K562 (cell line): ENCODE data around the gene CTSZ.

ENCODE experiments used
- EGR1 ChIP-seq: fragments of 450-650 bp; conservative IDR thresholded peaks from 2 replicates; pipeline ENCODE4 v1.6.1; 2017; ENCODE audit warnings: mild to moderate bottlenecking
- ELF1 ChIP-seq: fragments of 200-800 bp; sonication (Bioruptor generic); IDR thresholded peaks from 2 replicates; pipeline ENCODE4 v1.6.1; 2016; ENCODE audit warnings: missing genetic modification characterization, missing compliant biosample characterization
- GABPA ChIP-seq: fragments of 200-800 bp; sonication (Bioruptor generic); conservative IDR thresholded peaks from 2 replicates; pipeline ENCODE4 v1.6.1; 2016; ENCODE audit warnings: low read depth, missing genetic modification characterization, missing compliant biosample characterization
- HNRNPLL ChIP-seq: fragments of 200-400 bp; formaldehyde crosslinking; IDR thresholded peaks from 2 replicates; pipeline ENCODE4 v1.6.1; 2017; ENCODE audit warnings: low read length, low read depth, mild to moderate bottlenecking; ENCODE audit not compliant: poor library complexity, severe bottlenecking
- KLF16 ChIP-seq: IDR thresholded peaks from 2 replicates; pipeline ENCODE4 v1.6.1; 2016; ENCODE audit warnings: antibody characterized with exemption
- PHF8 ChIP-seq: fragments of 200-600 bp; sonication (generic); IDR thresholded peaks from 2 replicates; pipeline ENCODE4 v1.6.1; 2012; ENCODE audit warnings: mixed run types, mild to moderate bottlenecking, inconsistent platforms, low read length, moderate library complexity, borderline replicate concordance
- POLR2A ChIP-seq: fragments of 450-650 bp; conservative IDR thresholded peaks from 2 replicates; pipeline ENCODE4 v1.6.1; 2016
- POLR2AphosphoS5 ChIP-seq: IDR thresholded peaks from 2 replicates; pipeline ENCODE4 v1.6.1; 2011; ENCODE audit warnings: mild to moderate bottlenecking, low read depth, low read length, moderate library complexity; ENCODE audit not compliant: control insufficient read depth, insufficient read depth
- TF ChIP-seq, protein P1 (sequence below), 3 experiments: IDR thresholded peaks in 2 of 3; conservative IDR thresholded peaks in 1 of 3; 2 replicates each; pipeline ENCODE4 v1.5.1; 2011 to 2012; ENCODE audit warnings: low read length in 3 of 3, mild to moderate bottlenecking in 3 of 3, control low read depth in 2 of 3, improper control_type of control experiment in 1 of 3, inconsistent platforms in 1 of 3, low read depth in 1 of 3, mixed read lengths in 1 of 3, moderate library complexity in 1 of 3; ENCODE audit not compliant: insufficient read depth in 2 of 3
- TF ChIP-seq, protein P2 (sequence below): sonication (generic); formaldehyde crosslinking; IDR thresholded peaks from 2 replicates; pipeline ENCODE4 v1.8.0; 2022; ENCODE audit warnings: mild to moderate bottlenecking, low read depth, missing genetic modification reagents
- TF ChIP-seq, protein P3 (sequence below): fragments of 150-350 bp; IDR thresholded peaks from 2 replicates; pipeline ENCODE4 v1.6.1; 2014; ENCODE audit warnings: low read depth, mild to moderate bottlenecking, low read length, borderline replicate concordance
- TF ChIP-seq, protein P4 (sequence below), 2 experiments: fragments of 450-650 bp; formaldehyde crosslinking in 1 of 2; IDR thresholded peaks; 2 replicates each; pipeline versions ENCODE4 v1.4.0 to v1.6.1; 2014 to 2020; ENCODE audit warnings: mild to moderate bottlenecking in 2 of 2, borderline replicate concordance in 1 of 2, low read depth in 1 of 2
- TF ChIP-seq, protein P5 (sequence below): fragments of 450-650 bp; IDR thresholded peaks from 2 replicates; pipeline ENCODE4 v1.7.1; 2018; ENCODE audit warnings: mild to moderate bottlenecking, low read depth; ENCODE audit not compliant: partially characterized antibody

DNA sequence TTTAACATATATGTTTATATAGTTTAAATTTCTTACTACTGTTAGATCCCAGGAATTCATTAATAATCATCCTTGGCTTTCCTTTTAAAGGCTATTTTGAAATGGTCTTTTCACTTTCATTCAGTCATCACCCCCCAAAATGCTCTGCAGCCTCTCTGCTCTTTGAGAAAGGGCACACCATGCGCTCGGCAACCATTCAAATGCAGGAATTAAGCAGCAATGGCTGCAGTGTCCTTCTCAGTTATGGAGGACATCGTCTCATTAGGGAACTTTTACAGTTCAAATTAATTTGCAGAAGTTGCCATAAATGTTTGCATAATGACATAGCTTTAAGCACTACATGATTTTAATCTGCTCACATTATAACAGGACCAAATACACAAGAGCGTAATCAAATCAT lies 18.5 kb upstream of the CTSZ start:
- TF ChIP-seq, protein P1, sequence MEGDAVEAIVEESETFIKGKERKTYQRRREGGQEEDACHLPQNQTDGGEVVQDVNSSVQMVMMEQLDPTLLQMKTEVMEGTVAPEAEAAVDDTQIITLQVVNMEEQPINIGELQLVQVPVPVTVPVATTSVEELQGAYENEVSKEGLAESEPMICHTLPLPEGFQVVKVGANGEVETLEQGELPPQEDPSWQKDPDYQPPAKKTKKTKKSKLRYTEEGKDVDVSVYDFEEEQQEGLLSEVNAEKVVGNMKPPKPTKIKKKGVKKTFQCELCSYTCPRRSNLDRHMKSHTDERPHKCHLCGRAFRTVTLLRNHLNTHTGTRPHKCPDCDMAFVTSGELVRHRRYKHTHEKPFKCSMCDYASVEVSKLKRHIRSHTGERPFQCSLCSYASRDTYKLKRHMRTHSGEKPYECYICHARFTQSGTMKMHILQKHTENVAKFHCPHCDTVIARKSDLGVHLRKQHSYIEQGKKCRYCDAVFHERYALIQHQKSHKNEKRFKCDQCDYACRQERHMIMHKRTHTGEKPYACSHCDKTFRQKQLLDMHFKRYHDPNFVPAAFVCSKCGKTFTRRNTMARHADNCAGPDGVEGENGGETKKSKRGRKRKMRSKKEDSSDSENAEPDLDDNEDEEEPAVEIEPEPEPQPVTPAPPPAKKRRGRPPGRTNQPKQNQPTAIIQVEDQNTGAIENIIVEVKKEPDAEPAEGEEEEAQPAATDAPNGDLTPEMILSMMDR (IDR thresholded peaks at IDR 0.05 in 2 of 3, conservative IDR thresholded peaks at IDR 0.05 in 1 of 3; ENCODE audit: insufficient read depth in 2 of 3, low read depth in 1 of 3, low read length in 3 of 3): no peak
- TF ChIP-seq POLR2AphosphoS5 (no peak), KLF16 (no peak), HNRNPLL (no peak), ELF1 (tag) (no peak), POLR2A (no peak), GABPA (tag) (no peak), PHF8 (no peak), EGR1 (no peak)
- TF ChIP-seq, protein P2, sequence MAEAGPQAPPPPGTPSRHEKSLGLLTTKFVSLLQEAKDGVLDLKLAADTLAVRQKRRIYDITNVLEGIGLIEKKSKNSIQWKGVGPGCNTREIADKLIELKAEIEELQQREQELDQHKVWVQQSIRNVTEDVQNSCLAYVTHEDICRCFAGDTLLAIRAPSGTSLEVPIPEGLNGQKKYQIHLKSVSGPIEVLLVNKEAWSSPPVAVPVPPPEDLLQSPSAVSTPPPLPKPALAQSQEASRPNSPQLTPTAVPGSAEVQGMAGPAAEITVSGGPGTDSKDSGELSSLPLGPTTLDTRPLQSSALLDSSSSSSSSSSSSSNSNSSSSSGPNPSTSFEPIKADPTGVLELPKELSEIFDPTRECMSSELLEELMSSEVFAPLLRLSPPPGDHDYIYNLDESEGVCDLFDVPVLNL (CRISPR knock-in tag): no peak
- TF ChIP-seq, protein P3, sequence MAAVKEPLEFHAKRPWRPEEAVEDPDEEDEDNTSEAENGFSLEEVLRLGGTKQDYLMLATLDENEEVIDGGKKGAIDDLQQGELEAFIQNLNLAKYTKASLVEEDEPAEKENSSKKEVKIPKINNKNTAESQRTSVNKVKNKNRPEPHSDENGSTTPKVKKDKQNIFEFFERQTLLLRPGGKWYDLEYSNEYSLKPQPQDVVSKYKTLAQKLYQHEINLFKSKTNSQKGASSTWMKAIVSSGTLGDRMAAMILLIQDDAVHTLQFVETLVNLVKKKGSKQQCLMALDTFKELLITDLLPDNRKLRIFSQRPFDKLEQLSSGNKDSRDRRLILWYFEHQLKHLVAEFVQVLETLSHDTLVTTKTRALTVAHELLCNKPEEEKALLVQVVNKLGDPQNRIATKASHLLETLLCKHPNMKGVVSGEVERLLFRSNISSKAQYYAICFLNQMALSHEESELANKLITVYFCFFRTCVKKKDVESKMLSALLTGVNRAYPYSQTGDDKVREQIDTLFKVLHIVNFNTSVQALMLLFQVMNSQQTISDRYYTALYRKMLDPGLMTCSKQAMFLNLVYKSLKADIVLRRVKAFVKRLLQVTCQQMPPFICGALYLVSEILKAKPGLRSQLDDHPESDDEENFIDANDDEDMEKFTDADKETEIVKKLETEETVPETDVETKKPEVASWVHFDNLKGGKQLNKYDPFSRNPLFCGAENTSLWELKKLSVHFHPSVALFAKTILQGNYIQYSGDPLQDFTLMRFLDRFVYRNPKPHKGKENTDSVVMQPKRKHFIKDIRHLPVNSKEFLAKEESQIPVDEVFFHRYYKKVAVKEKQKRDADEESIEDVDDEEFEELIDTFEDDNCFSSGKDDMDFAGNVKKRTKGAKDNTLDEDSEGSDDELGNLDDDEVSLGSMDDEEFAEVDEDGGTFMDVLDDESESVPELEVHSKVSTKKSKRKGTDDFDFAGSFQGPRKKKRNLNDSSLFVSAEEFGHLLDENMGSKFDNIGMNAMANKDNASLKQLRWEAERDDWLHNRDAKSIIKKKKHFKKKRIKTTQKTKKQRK: no peak
- TF ChIP-seq, protein P4, sequence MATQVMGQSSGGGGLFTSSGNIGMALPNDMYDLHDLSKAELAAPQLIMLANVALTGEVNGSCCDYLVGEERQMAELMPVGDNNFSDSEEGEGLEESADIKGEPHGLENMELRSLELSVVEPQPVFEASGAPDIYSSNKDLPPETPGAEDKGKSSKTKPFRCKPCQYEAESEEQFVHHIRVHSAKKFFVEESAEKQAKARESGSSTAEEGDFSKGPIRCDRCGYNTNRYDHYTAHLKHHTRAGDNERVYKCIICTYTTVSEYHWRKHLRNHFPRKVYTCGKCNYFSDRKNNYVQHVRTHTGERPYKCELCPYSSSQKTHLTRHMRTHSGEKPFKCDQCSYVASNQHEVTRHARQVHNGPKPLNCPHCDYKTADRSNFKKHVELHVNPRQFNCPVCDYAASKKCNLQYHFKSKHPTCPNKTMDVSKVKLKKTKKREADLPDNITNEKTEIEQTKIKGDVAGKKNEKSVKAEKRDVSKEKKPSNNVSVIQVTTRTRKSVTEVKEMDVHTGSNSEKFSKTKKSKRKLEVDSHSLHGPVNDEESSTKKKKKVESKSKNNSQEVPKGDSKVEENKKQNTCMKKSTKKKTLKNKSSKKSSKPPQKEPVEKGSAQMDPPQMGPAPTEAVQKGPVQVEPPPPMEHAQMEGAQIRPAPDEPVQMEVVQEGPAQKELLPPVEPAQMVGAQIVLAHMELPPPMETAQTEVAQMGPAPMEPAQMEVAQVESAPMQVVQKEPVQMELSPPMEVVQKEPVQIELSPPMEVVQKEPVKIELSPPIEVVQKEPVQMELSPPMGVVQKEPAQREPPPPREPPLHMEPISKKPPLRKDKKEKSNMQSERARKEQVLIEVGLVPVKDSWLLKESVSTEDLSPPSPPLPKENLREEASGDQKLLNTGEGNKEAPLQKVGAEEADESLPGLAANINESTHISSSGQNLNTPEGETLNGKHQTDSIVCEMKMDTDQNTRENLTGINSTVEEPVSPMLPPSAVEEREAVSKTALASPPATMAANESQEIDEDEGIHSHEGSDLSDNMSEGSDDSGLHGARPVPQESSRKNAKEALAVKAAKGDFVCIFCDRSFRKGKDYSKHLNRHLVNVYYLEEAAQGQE (IDR thresholded peaks at IDR 0.05; ENCODE audit: borderline replicate concordance): no peak
- TF ChIP-seq, protein P4 (CRISPR knock-in tag; IDR thresholded peaks at IDR 0.05; ENCODE audit: low read depth): no peak
- TF ChIP-seq, protein P5, sequence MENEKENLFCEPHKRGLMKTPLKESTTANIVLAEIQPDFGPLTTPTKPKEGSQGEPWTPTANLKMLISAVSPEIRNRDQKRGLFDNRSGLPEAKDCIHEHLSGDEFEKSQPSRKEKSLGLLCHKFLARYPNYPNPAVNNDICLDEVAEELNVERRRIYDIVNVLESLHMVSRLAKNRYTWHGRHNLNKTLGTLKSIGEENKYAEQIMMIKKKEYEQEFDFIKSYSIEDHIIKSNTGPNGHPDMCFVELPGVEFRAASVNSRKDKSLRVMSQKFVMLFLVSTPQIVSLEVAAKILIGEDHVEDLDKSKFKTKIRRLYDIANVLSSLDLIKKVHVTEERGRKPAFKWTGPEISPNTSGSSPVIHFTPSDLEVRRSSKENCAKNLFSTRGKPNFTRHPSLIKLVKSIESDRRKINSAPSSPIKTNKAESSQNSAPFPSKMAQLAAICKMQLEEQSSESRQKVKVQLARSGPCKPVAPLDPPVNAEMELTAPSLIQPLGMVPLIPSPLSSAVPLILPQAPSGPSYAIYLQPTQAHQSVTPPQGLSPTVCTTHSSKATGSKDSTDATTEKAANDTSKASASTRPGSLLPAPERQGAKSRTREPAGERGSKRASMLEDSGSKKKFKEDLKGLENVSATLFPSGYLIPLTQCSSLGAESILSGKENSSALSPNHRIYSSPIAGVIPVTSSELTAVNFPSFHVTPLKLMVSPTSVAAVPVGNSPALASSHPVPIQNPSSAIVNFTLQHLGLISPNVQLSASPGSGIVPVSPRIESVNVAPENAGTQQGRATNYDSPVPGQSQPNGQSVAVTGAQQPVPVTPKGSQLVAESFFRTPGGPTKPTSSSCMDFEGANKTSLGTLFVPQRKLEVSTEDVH: no peak
